Fibroblast of lung (primary cell): ENCODE measurements around the gene MYO19. TPM values are rescaled to one million over a fixed set of nuclear protein-coding genes. Genes with fewer than 3 reads are reported as not detected.

Experiments
- DNase-seq, 2 donors: peaks; one replicate each; pipeline versions ENCODE4 v3.0.0 to v3.0.0-alpha.2; 2010; ENCODE audit warnings: low read depth in 2 of 2
- H2AFZ ChIP-seq: 2 replicates; pipeline ENCODE4 v1.5.1; 2012; ENCODE audit warnings: low read length, control low read depth, inconsistent platforms
- H3K27ac ChIP-seq: 2 replicates; pipeline ENCODE4 v1.5.1; 2011; ENCODE audit warnings: low read length, control low read depth; ENCODE audit not compliant: insufficient read depth
- H3K27me3 ChIP-seq: 2 replicates; pipeline ENCODE4 v1.5.1; 2011; ENCODE audit warnings: mild to moderate bottlenecking, low read length; ENCODE audit not compliant: control insufficient read depth, insufficient read depth
- H3K36me3 ChIP-seq: 2 replicates; pipeline ENCODE4 v1.5.1; 2011; ENCODE audit warnings: low read length; ENCODE audit not compliant: control insufficient read depth, insufficient read depth
- H3K4me1 ChIP-seq: 2 replicates; pipeline ENCODE4 v1.5.1; 2011; ENCODE audit warnings: low read length; ENCODE audit not compliant: control insufficient read depth, insufficient read depth; ENCODE audit errors: extremely low read depth
- H3K4me2 ChIP-seq: 2 replicates; pipeline ENCODE4 v1.5.1; 2011; ENCODE audit warnings: low read length, control low read depth; ENCODE audit not compliant: insufficient read depth; ENCODE audit errors: extremely low read depth
- H3K4me3 ChIP-seq, 4 experiments: fragments of 200-600 bp in 1 of 4; sonication (generic) in 1 of 4; replicated peaks in 1 of 4; 2 replicates each; pipeline ENCODE4 v1.5.1; 2011 to 2016; ENCODE audit warnings: low read length in 4 of 4, low read depth in 3 of 4, mild to moderate bottlenecking in 3 of 4, control low read depth in 2 of 4, inconsistent platforms in 1 of 4, mixed read lengths in 1 of 4; ENCODE audit not compliant: insufficient read depth in 1 of 4; ENCODE audit errors: control extremely low read depth in 1 of 4
- H3K79me2 ChIP-seq: 2 replicates; pipeline ENCODE4 v1.5.1; 2012; ENCODE audit warnings: mild to moderate bottlenecking, low read length, inconsistent platforms; ENCODE audit not compliant: control insufficient read depth, insufficient read depth
- H3K9ac ChIP-seq: 2 replicates; pipeline ENCODE4 v1.5.1; 2011; ENCODE audit warnings: mild to moderate bottlenecking, low read length, control low read depth; ENCODE audit not compliant: insufficient read depth
- H3K9me3 ChIP-seq: 2 replicates; pipeline ENCODE4 v1.5.1; 2012; ENCODE audit warnings: low read depth, low read length; ENCODE audit not compliant: control insufficient read depth, insufficient read depth
- H4K20me1 ChIP-seq: 2 replicates; pipeline ENCODE4 v1.5.1; 2011; ENCODE audit warnings: low read length; ENCODE audit not compliant: control insufficient read depth, insufficient read depth; ENCODE audit errors: extremely low read depth
- CTCF ChIP-seq, 2 donors: IDR thresholded peaks in 1 of 2; conservative IDR thresholded peaks in 1 of 2; 1 replicate in 1 of 2; 2 replicates in 1 of 2; pipeline ENCODE4 v1.5.1; 2011 to 2012; ENCODE audit warnings: low read length in 2 of 2, control low read depth in 1 of 2, inconsistent platforms in 1 of 2, low read depth in 1 of 2, mild to moderate bottlenecking in 1 of 2
- EZH2 ChIP-seq: IDR thresholded peaks from 2 replicates; pipeline ENCODE4 v1.5.1; 2012; ENCODE audit warnings: low read length, control low read depth, mild to moderate bottlenecking; ENCODE audit errors: missing control alignments
- polyA plus RNA-seq, 2 donors: library from polyadenylated mRNA; depleted of rRNA in 1 of 2; stranded (reverse) in 1 of 2; unstranded in 1 of 2; fragments of >200 nt; gene quantifications; 2 replicates each; pipeline ENCODE4 v1.2.1, GENCODE V29; 2011 to 2012; ENCODE audit warnings: missing spikeins in 1 of 2
- total RNA-seq: library from RNA; depleted of rRNA; stranded (reverse); fragments of >200 nt; gene quantifications from 2 replicates; pipeline ENCODE4 v1.2.1, GENCODE V29; 2014

Gene MYO19
- total and polyA plus RNA-seq, 2 donors (not counting 1 experiment from before 2014, with no cell fraction given), result 18.7 to 31.5 TPM

DNA sequence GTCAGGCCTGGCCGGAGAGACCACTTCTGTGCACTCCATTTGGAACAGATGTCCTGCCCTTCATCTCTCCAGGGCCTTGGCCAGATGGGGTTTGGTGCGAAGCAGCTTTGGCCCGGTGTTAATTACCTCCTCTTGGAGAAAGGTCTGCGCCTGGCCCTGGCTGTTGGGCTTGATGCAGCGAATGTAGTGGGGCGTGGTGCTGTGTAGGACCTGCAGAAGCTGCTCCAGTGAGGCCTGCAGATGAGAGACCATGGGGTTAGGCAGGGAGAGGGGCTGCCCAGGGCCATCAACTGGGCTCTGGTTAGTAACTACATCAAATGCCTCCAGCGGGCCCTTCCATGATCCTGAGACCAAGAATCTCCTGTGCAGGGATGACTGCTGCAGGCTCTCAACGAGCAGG, 29.5 kb downstream of the MYO19 start:
- H3K4me3 ChIP-seq, result no peak overlapping the region
- no peak for DNase-seq
- H3K27ac ChIP-seq, result no peak overlapping the region
- H3K9ac ChIP-seq, result no peak overlapping the region
- H3K79me2 ChIP-seq, result no peaks in the 10 kb centered on the region
- no peaks in the 10 kb centered on the region for H3K4me1 ChIP-seq
- H3K27me3 ChIP-seq, result no peaks in the 10 kb centered on the region
- no peak overlapping the region for H3K4me2 ChIP-seq
- TF ChIP-seq EZH2, result no peak
- no peak for TF ChIP-seq CTCF (conservative IDR thresholded peaks at IDR 0.05 in 1 of 2, IDR thresholded peaks at IDR 0.05 in 1 of 2; ENCODE audit: low read depth in 1 of 2, low read length in 2 of 2)
- H4K20me1 ChIP-seq, result no peaks in the 10 kb centered on the region
- H3K36me3 ChIP-seq, result peaks cover 21% of the 10 kb centered on the region
- no peaks in the 10 kb centered on the region for H3K9me3 ChIP-seq
- no peak overlapping the region for H2AFZ ChIP-seq

DNA sequence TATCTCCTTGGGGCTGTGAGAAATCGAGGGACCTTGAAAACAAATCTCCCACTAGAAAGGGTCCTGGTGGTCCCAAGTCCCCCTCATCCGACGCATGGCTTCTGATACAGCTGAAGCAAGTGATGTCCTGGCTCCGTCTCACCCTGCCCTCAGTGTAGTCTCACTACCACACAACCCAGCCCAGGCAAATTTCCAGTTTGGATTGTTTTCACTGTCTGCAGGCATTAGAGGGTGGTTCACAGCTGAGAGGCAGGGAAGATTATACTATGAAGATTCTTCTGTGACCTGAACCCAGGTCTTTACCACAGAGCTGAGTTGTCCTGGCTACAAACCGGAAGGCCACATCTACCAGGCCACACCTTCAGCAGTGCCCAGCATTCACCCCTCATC, 30.5 kb downstream of the MYO19 start:
- peaks cover 21% of the 10 kb centered on the region for H3K36me3 ChIP-seq
- H4K20me1 ChIP-seq, result no peaks in the 10 kb centered on the region
- H3K4me3 ChIP-seq, result no peak overlapping the region
- H3K79me2 ChIP-seq, result no peaks in the 10 kb centered on the region
- H3K27me3 ChIP-seq, result no peaks in the 10 kb centered on the region
- TF ChIP-seq EZH2, result no peak
- TF ChIP-seq CTCF (conservative IDR thresholded peaks at IDR 0.05 in 1 of 2, IDR thresholded peaks at IDR 0.05 in 1 of 2; ENCODE audit: low read depth in 1 of 2, low read length in 2 of 2), result no peak
- H3K27ac ChIP-seq, result no peak overlapping the region
- no peak overlapping the region for H3K9ac ChIP-seq
- H3K4me1 ChIP-seq, result no peaks in the 10 kb centered on the region
- no peak for DNase-seq
- H3K9me3 ChIP-seq, result no peaks in the 10 kb centered on the region
- no peak overlapping the region for H2AFZ ChIP-seq
- no peak overlapping the region for H3K4me2 ChIP-seq

DNA sequence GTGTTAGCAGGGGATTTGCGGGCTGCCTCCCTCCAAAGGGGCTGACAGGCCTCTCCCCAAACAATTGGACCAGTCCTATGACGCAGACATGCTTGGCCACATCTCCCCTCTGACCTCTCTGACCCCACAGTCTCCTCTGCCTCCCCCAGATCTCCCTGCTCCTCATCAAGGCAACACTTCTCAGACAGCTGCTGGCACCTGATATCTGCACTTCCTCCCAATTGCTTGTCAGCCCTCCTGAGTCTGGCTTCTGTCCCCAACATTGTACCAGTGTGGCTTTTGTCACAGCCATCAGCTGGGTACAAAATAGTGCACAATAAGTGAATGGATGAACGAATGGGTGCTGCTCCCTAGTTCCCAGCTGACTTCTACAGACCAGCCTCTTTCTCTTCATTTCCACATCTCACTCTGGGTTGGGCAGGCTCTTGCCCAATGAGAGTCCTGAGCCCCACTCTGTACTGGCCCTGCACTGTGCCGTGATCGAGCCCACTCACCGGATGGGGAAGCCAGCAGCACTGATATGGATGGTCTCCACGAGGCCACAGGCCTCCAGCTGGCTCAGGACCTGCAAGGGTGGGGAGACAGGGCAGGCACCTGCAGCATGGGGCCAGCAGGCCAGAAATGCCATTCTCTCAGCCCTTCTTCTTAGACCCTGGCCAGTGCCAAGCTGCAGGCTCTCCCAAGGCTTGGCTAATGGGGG, 31.1 kb downstream of the MYO19 start:
- no peak overlapping the region for H2AFZ ChIP-seq
- H3K4me2 ChIP-seq, result no peak overlapping the region
- H4K20me1 ChIP-seq, result no peaks in the 10 kb centered on the region
- no peak overlapping the region for H3K9ac ChIP-seq
- H3K79me2 ChIP-seq, result no peaks in the 10 kb centered on the region
- TF ChIP-seq EZH2, result no peak
- no peak for TF ChIP-seq CTCF (conservative IDR thresholded peaks at IDR 0.05 in 1 of 2, IDR thresholded peaks at IDR 0.05 in 1 of 2; ENCODE audit: low read depth in 1 of 2, low read length in 2 of 2)
- peaks cover 23% of the 10 kb centered on the region for H3K36me3 ChIP-seq
- H3K27me3 ChIP-seq, result no peaks in the 10 kb centered on the region
- H3K4me3 ChIP-seq, result no peak overlapping the region
- DNase-seq, result no peak
- H3K4me1 ChIP-seq, result no peaks in the 10 kb centered on the region
- H3K27ac ChIP-seq, result no peak overlapping the region
- no peaks in the 10 kb centered on the region for H3K9me3 ChIP-seq
